Measurements from ENCODE around the gene LDLRAD4. TPM values are rescaled to one million over a fixed set of nuclear protein-coding genes. Genes with fewer than 3 reads are reported as not detected.

The LDLRAD4 gene
- total RNA-seq, 1 experiment from 2014 or later, result 1.7 TPM

- DNase-seq (ENCODE audit: low spot score), result no peak
These were observed 88.0 kb downstream of the LDLRAD4 start for GRCh38 chr18:13306583-13306982.

GRCh38 chr18:13308369-13308768 lies 89.8 kb downstream of the LDLRAD4 start:
- no peak for DNase-seq (ENCODE audit: low spot score)

- DNase-seq (ENCODE audit: low spot score), result no peak
These were observed 90.6 kb downstream of the LDLRAD4 start for GRCh38 chr18:13309031-13309747.

GRCh38 chr18:13309748-13310670 lies 91.4 kb downstream of the LDLRAD4 start:
- DNase-seq (ENCODE audit: low spot score), result no peak

- no peak for DNase-seq (ENCODE audit: low spot score)
These were observed 92.6 kb downstream of the LDLRAD4 start for GRCh38 chr18:13311193-13311592.

GRCh38 chr18:13312515-13312914 lies 94.0 kb downstream of the LDLRAD4 start:
- no peak for DNase-seq (ENCODE audit: low spot score)

GRCh38 chr18:13313006-13313686 lies 94.6 kb downstream of the LDLRAD4 start:
- DNase-seq (ENCODE audit: low spot score), result no peak

- no peak for DNase-seq (ENCODE audit: low spot score)
These were observed 96.4 kb downstream of the LDLRAD4 start for GRCh38 chr18:13315000-13315399.

GRCh38 chr18:13316063-13316462 lies 97.5 kb downstream of the LDLRAD4 start:
- DNase-seq (ENCODE audit: low spot score), result no peak

- DNase-seq (ENCODE audit: low spot score), result no peak
These were observed 99.2 kb downstream of the LDLRAD4 start for GRCh38 chr18:13317801-13318200.

- no peak for DNase-seq (ENCODE audit: low spot score)
These were observed 100.4 kb downstream of the LDLRAD4 start for GRCh38 chr18:13318731-13319501.

- DNase-seq (ENCODE audit: low spot score), result no peak
These were observed 101.1 kb downstream of the LDLRAD4 start for GRCh38 chr18:13319629-13320028.

- DNase-seq (ENCODE audit: low spot score), result no peak
These were observed 101.5 kb downstream of the LDLRAD4 start for GRCh38 chr18:13320096-13320495.

- no peak for DNase-seq (ENCODE audit: low spot score)
These were observed 102.4 kb downstream of the LDLRAD4 start for GRCh38 chr18:13320891-13321425.

GRCh38 chr18:13321923-13322322 lies 103.4 kb downstream of the LDLRAD4 start:
- DNase-seq (ENCODE audit: low spot score), result no peak

GRCh38 chr18:13323186-13323585 lies 104.6 kb downstream of the LDLRAD4 start:
- DNase-seq (ENCODE audit: low spot score), result no peak

GRCh38 chr18:13324880-13325279 lies 106.3 kb downstream of the LDLRAD4 start:
- no peak for DNase-seq (ENCODE audit: low spot score)

GRCh38 chr18:13328213-13328612 lies 109.7 kb downstream of the LDLRAD4 start:
- no peak for DNase-seq (ENCODE audit: low spot score)

GRCh38 chr18:13330996-13331395 lies 112.4 kb downstream of the LDLRAD4 start:
- no peak for DNase-seq (ENCODE audit: low spot score)

GRCh38 chr18:13331846-13332245 lies 113.3 kb downstream of the LDLRAD4 start:
- DNase-seq (ENCODE audit: low spot score), result no peak

- DNase-seq (ENCODE audit: low spot score), result no peak
These were observed 114.3 kb downstream of the LDLRAD4 start for GRCh38 chr18:13332874-13333273.
